Loucy (cell line): Measurements from ENCODE around the gene TRABD2B.

Experiments used
- H2AFZ ChIP-seq: fragments of 200-600 bp; sonication (generic); 2 replicates; pipeline ENCODE4 v1.6.0; 2016; ENCODE audit warnings: antibody characterized with exemption, mild to moderate bottlenecking, low read length, moderate library complexity
- H3F3A ChIP-seq: fragments of 200-600 bp; 2 replicates; pipeline ENCODE4 v1.6.0; 2016; ENCODE audit warnings: antibody characterized with exemption, low read depth, mild to moderate bottlenecking
- H3K27me3 ChIP-seq: fragments of 200-600 bp; sonication (generic); 2 replicates; pipeline ENCODE4 v1.6.1; 2014; ENCODE audit warnings: low read length, mild to moderate bottlenecking; ENCODE audit not compliant: insufficient read depth, poor library complexity, severe bottlenecking
- H3K36me3 ChIP-seq: fragments of 200-600 bp; sonication (generic); 2 replicates; pipeline ENCODE4 v1.6.1; 2016; ENCODE audit warnings: low read length; ENCODE audit not compliant: insufficient read depth
- H3K4me1 ChIP-seq: fragments of 200-600 bp; sonication (generic); 2 replicates; pipeline ENCODE4 v1.5.1; 2014; ENCODE audit warnings: low read length, mild to moderate bottlenecking; ENCODE audit not compliant: insufficient read depth, poor library complexity, severe bottlenecking
- H3K4me2 ChIP-seq: fragments of 200-600 bp; sonication (generic); 2 replicates; pipeline ENCODE4 v1.6.0; 2014; ENCODE audit warnings: antibody characterized with exemption, low read length, low read depth, mild to moderate bottlenecking; ENCODE audit not compliant: poor library complexity, severe bottlenecking
- H3K4me3 ChIP-seq: fragments of 200-600 bp; sonication (generic); 2 replicates; pipeline ENCODE4 v1.5.1; 2014; ENCODE audit warnings: low read length, mild to moderate bottlenecking, mixed read lengths; ENCODE audit not compliant: poor library complexity, severe bottlenecking
- H3K79me2 ChIP-seq: fragments of 200-600 bp; sonication (generic); 2 replicates; pipeline ENCODE4 v1.6.1; 2014; ENCODE audit warnings: low read length; ENCODE audit not compliant: insufficient read depth
- H3K9ac ChIP-seq: fragments of 200-600 bp; sonication (generic); 2 replicates; pipeline ENCODE4 v1.6.0; 2014; ENCODE audit warnings: mild to moderate bottlenecking, low read depth, low read length, moderate library complexity; ENCODE audit not compliant: poor library complexity, severe bottlenecking
- H3K9me2 ChIP-seq: fragments of 200-600 bp; sonication (generic); replicated peaks from 2 replicates; pipeline ENCODE4 v1.6.1; 2016; ENCODE audit warnings: low read depth, low read length, mixed read lengths
- H3K9me3 ChIP-seq: fragments of 200-600 bp; sonication (generic); 2 replicates; pipeline ENCODE4 v1.6.1; 2014; ENCODE audit warnings: mild to moderate bottlenecking, antibody characterized with exemption, low read length, low read depth; ENCODE audit not compliant: insufficient read depth
- H4K20me1 ChIP-seq: fragments of 200-600 bp; sonication (generic); 2 replicates; pipeline ENCODE4 v1.6.0; 2014; ENCODE audit warnings: antibody characterized with exemption, low read length, mild to moderate bottlenecking; ENCODE audit not compliant: insufficient read depth, poor library complexity, severe bottlenecking
- CTCF ChIP-seq: fragments of 200-600 bp; sonication (generic); conservative IDR thresholded peaks from 2 replicates; pipeline ENCODE4 v1.5.1; 2014; ENCODE audit warnings: mild to moderate bottlenecking, antibody characterized with exemption, low read length
- EZH2phosphoT487 ChIP-seq: fragments of 200-600 bp; IDR thresholded peaks from 2 replicates; pipeline ENCODE4 v1.6.1; 2018; ENCODE audit warnings: antibody characterized with exemption, mild to moderate bottlenecking, moderate library complexity, borderline replicate concordance

The TRABD2B gene

GRCh38 chr1:47995306-47996050 is 1.7 kb downstream of the TRABD2B start:
- Histone ChIP-seq H3F3A (no peaks in the 10 kb centered on the region), H4K20me1 (no peaks in the 10 kb centered on the region), H3K4me1 (no peaks in the 10 kb centered on the region), H3K36me3 (no peaks in the 10 kb centered on the region), H2AFZ (no peak overlapping the region; the same call in 1 of the 2 replicates), H3K9me3 (no peaks in the 10 kb centered on the region), H3K9me2 (no peaks in the 10 kb centered on the region), H3K79me2 (no peaks in the 10 kb centered on the region), H3K4me2 (no peak overlapping the region), H3K27me3 (no peaks in the 10 kb centered on the region), H3K9ac (no peak overlapping the region), H3K4me3 (no peak overlapping the region)
- TF ChIP-seq EZH2phosphoT487 (no peak), CTCF (no peak)

GRCh38 chr1:47993881-47994625 is 3.1 kb downstream of the TRABD2B start:
- no peak overlapping the region for H3K4me3 ChIP-seq
- H3K4me1 ChIP-seq, result no peaks in the 10 kb centered on the region
- no peaks in the 10 kb centered on the region for H3K9me3 ChIP-seq
- no peaks in the 10 kb centered on the region for H4K20me1 ChIP-seq
- no peaks in the 10 kb centered on the region for H3K9me2 ChIP-seq
- no peak overlapping the region for H3K9ac ChIP-seq
- H3K27me3 ChIP-seq, result no peaks in the 10 kb centered on the region
- TF ChIP-seq CTCF, result no peak
- no peak for TF ChIP-seq EZH2phosphoT487
- H3K4me2 ChIP-seq, result no peak overlapping the region
- no peaks in the 10 kb centered on the region for H3K79me2 ChIP-seq
- H3F3A ChIP-seq, result no peaks in the 10 kb centered on the region
- H2AFZ ChIP-seq, result no peak overlapping the region
- no peaks in the 10 kb centered on the region for H3K36me3 ChIP-seq

GRCh38 chr1:47993416-47993740 is 3.8 kb downstream of the TRABD2B start:
- Histone ChIP-seq H4K20me1 (no peaks in the 10 kb centered on the region), H3K4me1 (no peaks in the 10 kb centered on the region), H3K4me2 (no peak overlapping the region), H3K4me3 (no peak overlapping the region), H3F3A (no peaks in the 10 kb centered on the region), H3K9me3 (no peaks in the 10 kb centered on the region), H2AFZ (no peak overlapping the region), H3K79me2 (no peaks in the 10 kb centered on the region), H3K9ac (no peak overlapping the region), H3K27me3 (no peaks in the 10 kb centered on the region), H3K9me2 (no peaks in the 10 kb centered on the region), H3K36me3 (no peaks in the 10 kb centered on the region)
- TF ChIP-seq EZH2phosphoT487, result no peak
- TF ChIP-seq CTCF, result no peak
